Neural progenitor cell (in vitro differentiated cells): ENCODE measurements around the gene MAFB.

Experiments used
- CTCF ChIP-seq: fragments of 200-600 bp; sonication (generic); IDR thresholded peaks from 2 replicates; pipeline ENCODE4 v1.5.1; 2017; ENCODE audit warnings: antibody characterized with exemption, mild to moderate bottlenecking
- EZH2 ChIP-seq: fragments of 200-600 bp; sonication (generic); IDR thresholded peaks from 2 replicates; pipeline ENCODE4 v1.6.1; 2017; ENCODE audit warnings: antibody characterized with exemption, mild to moderate bottlenecking, moderate library complexity

- TF ChIP-seq CTCF, result no peak
- no peak for TF ChIP-seq EZH2
These were observed 40.0 kb upstream of the MAFB start for GRCh38 chr20:40728996-40729395.
